ENCODE results near the gene NOP14.
A peak's percentile ranks its signal among the peaks of the same experiment; 100 is the strongest.

GRCh38 chr4:2954358-2955185 lies 8.6 kb downstream of the NOP14 start:
- TF ChIP-seq, protein P1, sequence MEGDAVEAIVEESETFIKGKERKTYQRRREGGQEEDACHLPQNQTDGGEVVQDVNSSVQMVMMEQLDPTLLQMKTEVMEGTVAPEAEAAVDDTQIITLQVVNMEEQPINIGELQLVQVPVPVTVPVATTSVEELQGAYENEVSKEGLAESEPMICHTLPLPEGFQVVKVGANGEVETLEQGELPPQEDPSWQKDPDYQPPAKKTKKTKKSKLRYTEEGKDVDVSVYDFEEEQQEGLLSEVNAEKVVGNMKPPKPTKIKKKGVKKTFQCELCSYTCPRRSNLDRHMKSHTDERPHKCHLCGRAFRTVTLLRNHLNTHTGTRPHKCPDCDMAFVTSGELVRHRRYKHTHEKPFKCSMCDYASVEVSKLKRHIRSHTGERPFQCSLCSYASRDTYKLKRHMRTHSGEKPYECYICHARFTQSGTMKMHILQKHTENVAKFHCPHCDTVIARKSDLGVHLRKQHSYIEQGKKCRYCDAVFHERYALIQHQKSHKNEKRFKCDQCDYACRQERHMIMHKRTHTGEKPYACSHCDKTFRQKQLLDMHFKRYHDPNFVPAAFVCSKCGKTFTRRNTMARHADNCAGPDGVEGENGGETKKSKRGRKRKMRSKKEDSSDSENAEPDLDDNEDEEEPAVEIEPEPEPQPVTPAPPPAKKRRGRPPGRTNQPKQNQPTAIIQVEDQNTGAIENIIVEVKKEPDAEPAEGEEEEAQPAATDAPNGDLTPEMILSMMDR (IDR thresholded peaks at IDR 0.05), result peak in 2 of 4 donors; percentile 5 to 7
- TF ChIP-seq POLR2A (IDR thresholded peaks at IDR 0.05), result no peak
